Measurements from ENCODE around the gene SHISA3. TPM values are rescaled to one million over a fixed set of nuclear protein-coding genes. Genes with fewer than 3 reads are reported as not detected.

Gene SHISA3
- total RNA-seq, 2 experiments from 2014 or later: 0.38 TPM; not detected in 1

- no peak for DNase-seq (ENCODE audit: low spot score)
- Histone ChIP-seq H3K4me3 (ENCODE audit: low read depth, low read length, poor library complexity, severe bottlenecking) (no peak overlapping the region), H3K4me2 (ENCODE audit: low read length) (no peak overlapping the region), H4K20me1 (ENCODE audit: insufficient read depth, low read length) (no peaks in the 10 kb centered on the region), H3K9me2 (ENCODE audit: insufficient read depth, low read length) (no peaks in the 10 kb centered on the region), H3K27ac (ENCODE audit: low read depth, low read length, poor library complexity, severe bottlenecking) (no peak overlapping the region), H3K36me3 (ENCODE audit: insufficient read depth, low read length) (peaks cover 90% of the 10 kb centered on the region), H3K4me1 (ENCODE audit: insufficient read depth, low read length, poor library complexity, severe bottlenecking) (no peaks in the 10 kb centered on the region), H3K9me3 (ENCODE audit: low read length) (no peaks in the 10 kb centered on the region), H2AFZ (ENCODE audit: low read length) (no peak overlapping the region), H3K79me2 (ENCODE audit: insufficient read depth, low read depth, low read length) (no peaks in the 10 kb centered on the region)
- no peak for TF ChIP-seq EZH2phosphoT487 (IDR thresholded peaks at IDR 0.05; ENCODE audit: borderline replicate concordance, low read depth, low read length)
- intact Hi-C loops (cut with micrococcal nuclease; ENCODE audit: unreplicated experiment): no loop called here
- CTCF ChIA-PET (ENCODE audit: unreplicated experiment): no interaction called here
- POLR2A ChIA-PET: interaction anchor here (1.5 kb wide), 1 partner anchor 14 kb away, joined by 3 read pairs; no protein-coding TSS in a partner anchor
- no TSS peak for BruUV-seq (replicated peaks)
Observed at GRCh38 chr4:42410446-42410845, 13.2 kb downstream of the SHISA3 start.

GRCh38 chr4:42411803-42412202 lies 14.5 kb downstream of the SHISA3 start:
- Histone ChIP-seq H3K27ac (ENCODE audit: low read depth, low read length, poor library complexity, severe bottlenecking) (no peak overlapping the region), H3K4me3 (ENCODE audit: low read depth, low read length, poor library complexity, severe bottlenecking) (no peak overlapping the region), H3K36me3 (ENCODE audit: insufficient read depth, low read length) (peaks cover 93% of the 10 kb centered on the region), H2AFZ (ENCODE audit: low read length) (no peak overlapping the region), H3K79me2 (ENCODE audit: insufficient read depth, low read depth, low read length) (no peaks in the 10 kb centered on the region), H3K4me2 (ENCODE audit: low read length) (no peak overlapping the region), H3K4me1 (ENCODE audit: insufficient read depth, low read length, poor library complexity, severe bottlenecking) (no peaks in the 10 kb centered on the region), H3K9me2 (ENCODE audit: insufficient read depth, low read length) (no peaks in the 10 kb centered on the region), H3K9me3 (ENCODE audit: low read length) (no peaks in the 10 kb centered on the region), H4K20me1 (ENCODE audit: insufficient read depth, low read length) (no peaks in the 10 kb centered on the region)
- no peak for DNase-seq (ENCODE audit: low spot score)
- intact Hi-C loops (cut with micrococcal nuclease; ENCODE audit: unreplicated experiment): no loop called here
- no peak for TF ChIP-seq EZH2phosphoT487 (IDR thresholded peaks at IDR 0.05; ENCODE audit: borderline replicate concordance, low read depth, low read length)
- no peak for TF ChIP-seq CTCF (conservative IDR thresholded peaks at IDR 0.05; ENCODE audit: low read length)
- no TSS peak for BruUV-seq (replicated peaks)
- ChIA-PET POLR2A (interaction anchor here (1.5 kb wide), 1 partner anchor 16 kb away, joined by 3 read pairs; no protein-coding TSS in a partner anchor), CTCF (ENCODE audit: unreplicated experiment) (no interaction called here)

- intact Hi-C loops (cut with micrococcal nuclease; ENCODE audit: unreplicated experiment): no loop called here
- no peaks in the 10 kb centered on the region for H4K20me1 ChIP-seq (ENCODE audit: insufficient read depth, low read length)
- H2AFZ ChIP-seq (ENCODE audit: low read length): no peak overlapping the region
- no peaks in the 10 kb centered on the region for H3K4me1 ChIP-seq (ENCODE audit: insufficient read depth, low read length, poor library complexity, severe bottlenecking)
- POLR2A ChIA-PET: no interaction called here
- peaks cover 96% of the 10 kb centered on the region for H3K36me3 ChIP-seq (ENCODE audit: insufficient read depth, low read length)
- no TSS peak for BruUV-seq (replicated peaks)
- no peak overlapping the region for H3K4me3 ChIP-seq (ENCODE audit: low read depth, low read length, poor library complexity, severe bottlenecking)
- DNase-seq (ENCODE audit: low spot score): no peak
- no peak overlapping the region for H3K4me2 ChIP-seq (ENCODE audit: low read length)
- H3K27ac ChIP-seq (ENCODE audit: low read depth, low read length, poor library complexity, severe bottlenecking): no peak overlapping the region
- CTCF ChIA-PET (ENCODE audit: unreplicated experiment): no interaction called here
- H3K79me2 ChIP-seq (ENCODE audit: insufficient read depth, low read depth, low read length): no peaks in the 10 kb centered on the region
- no peaks in the 10 kb centered on the region for H3K9me3 ChIP-seq (ENCODE audit: low read length)
- H3K9me2 ChIP-seq (ENCODE audit: insufficient read depth, low read length): no peaks in the 10 kb centered on the region
- TF ChIP-seq EZH2phosphoT487 (IDR thresholded peaks at IDR 0.05; ENCODE audit: borderline replicate concordance, low read depth, low read length) (no peak), CTCF (conservative IDR thresholded peaks at IDR 0.05; ENCODE audit: low read length) (no peak)
Observed at GRCh38 chr4:42412251-42412650, 15.0 kb downstream of the SHISA3 start.
